HL-60 (cell line): ENCODE results near the gene LAPTM5.

Experiments
- CTCF ChIP-seq: IDR thresholded peaks from one replicate; pipeline ENCODE4 v1.5.1; 2011; ENCODE audit warnings: low read length, control low read depth, inconsistent platforms; ENCODE audit not compliant: insufficient read depth
- GABPA ChIP-seq: IDR thresholded peaks from 2 replicates; pipeline ENCODE4 v1.6.1; 2012; ENCODE audit warnings: low read depth
- POLR2AphosphoS5 ChIP-seq: IDR thresholded peaks from 2 replicates; pipeline ENCODE4 v1.6.1; 2012; ENCODE audit warnings: low read depth
- REST ChIP-seq: IDR thresholded peaks from 2 replicates; pipeline ENCODE4 v1.6.1; 2012; ENCODE audit warnings: low read depth; ENCODE audit not compliant: insufficient replicate concordance
- SPI1 ChIP-seq: IDR thresholded peaks from 2 replicates; pipeline ENCODE4 v1.6.1; 2012; ENCODE audit warnings: low read depth, mild to moderate bottlenecking, borderline replicate concordance

- TF ChIP-seq POLR2AphosphoS5 (no peak), GABPA (no peak), CTCF (no peak), REST (no peak), SPI1 (no peak)
These were observed 31.2 kb upstream of the LAPTM5 start for GRCh38 chr1:30788580-30789387.
